ENCODE measurements around the gene LRP1B. TPM values are rescaled to one million over a fixed set of nuclear protein-coding genes. Genes with fewer than 3 reads are reported as not detected.

Gene LRP1B
- total RNA-seq, 2 experiments from 2014 or later = not detected

DNA sequence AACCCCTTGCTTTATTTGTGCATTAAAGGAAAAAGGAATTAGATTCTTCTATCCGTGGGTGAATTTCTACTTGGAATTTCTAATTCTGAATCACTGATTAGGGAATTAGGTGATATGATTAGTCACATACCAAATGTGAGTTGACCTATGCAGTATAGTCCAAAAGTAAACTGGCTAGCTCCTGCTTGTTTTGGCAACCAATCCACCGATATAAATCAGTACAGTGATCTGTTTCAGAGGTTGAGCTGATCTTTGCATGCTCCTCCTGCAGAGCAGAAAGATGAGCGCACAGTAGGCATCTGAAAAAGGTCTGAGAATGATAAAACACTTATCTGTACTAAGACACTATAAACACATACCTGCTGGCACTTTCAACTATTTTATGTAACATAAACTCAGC lies 86.6 kb downstream of the LRP1B start:
- ChIA-PET POLR2A (no interaction called here), CTCF (no interaction called here)

DNA sequence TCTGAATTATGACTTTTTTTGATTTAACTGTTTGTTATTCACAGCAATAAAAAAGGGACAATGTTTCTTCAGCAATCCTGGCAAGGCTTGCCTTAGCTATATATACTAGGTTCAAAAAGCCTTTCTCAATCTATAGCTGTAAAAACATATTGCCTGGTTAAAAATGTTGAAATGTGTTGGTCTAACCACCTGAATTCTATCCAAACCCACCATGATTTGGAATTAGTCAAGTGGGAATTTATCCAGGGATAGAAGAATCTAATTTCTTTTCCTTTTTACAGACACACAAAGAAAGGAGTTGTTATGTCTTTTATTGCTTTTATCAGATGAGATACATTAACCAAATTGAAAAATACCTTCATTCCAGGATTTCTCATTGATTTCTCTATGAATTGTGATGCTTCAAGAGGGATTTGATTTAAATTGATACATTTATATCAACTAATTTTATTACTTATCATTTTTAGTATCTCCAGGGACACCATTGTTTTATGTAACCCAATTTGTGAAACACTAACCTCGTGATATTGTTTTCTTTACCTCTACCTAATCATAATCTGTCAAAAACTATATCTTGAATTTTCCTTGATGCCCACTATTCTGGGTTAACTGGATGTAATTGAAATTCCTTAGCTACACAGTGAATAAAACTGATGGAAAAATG lies 88.1 kb downstream of the LRP1B start:
- POLR2A ChIA-PET = no interaction called here
- CTCF ChIA-PET = no interaction called here

DNA sequence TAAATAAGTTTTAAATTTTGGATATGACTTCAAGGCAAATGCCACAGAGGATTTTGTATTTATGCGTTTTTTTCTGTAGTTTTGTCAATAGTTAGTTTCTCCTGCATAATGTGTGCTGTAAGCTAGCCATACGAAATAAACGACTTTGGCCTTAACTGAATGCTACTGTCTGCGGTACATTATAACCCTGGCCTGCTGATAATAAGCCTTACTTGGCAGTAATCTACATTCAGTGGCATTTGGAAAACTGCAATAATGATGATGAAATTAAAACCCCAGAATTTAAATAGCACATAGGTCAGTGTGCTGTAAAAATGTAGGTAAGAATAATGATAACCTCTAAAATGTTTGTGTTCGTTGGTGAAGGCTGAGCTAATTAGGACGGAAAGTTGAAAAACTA lies 88.8 kb downstream of the LRP1B start:
- ChIA-PET POLR2A (no interaction called here), CTCF (no interaction called here)

DNA sequence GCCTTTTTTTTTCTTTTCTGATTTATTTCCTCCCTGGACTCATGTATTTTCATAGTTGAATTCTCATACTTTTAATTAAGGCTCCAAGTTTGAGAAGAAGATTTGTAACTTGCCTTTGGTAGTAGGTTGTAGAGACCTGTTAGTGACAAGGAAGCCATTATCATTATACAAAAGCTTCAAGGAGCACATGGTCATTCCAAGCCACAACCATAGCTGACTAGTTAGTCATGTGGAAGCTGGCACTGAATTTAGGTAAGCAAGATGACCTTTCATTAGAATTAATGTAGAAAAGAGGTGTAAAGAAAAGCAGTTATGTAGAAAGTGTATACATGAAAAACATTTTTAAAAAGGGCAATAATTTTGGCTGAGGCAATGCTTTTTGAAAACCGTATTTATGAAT lies 89.7 kb downstream of the LRP1B start:
- ChIA-PET POLR2A (no interaction called here), CTCF (no interaction called here)

DNA sequence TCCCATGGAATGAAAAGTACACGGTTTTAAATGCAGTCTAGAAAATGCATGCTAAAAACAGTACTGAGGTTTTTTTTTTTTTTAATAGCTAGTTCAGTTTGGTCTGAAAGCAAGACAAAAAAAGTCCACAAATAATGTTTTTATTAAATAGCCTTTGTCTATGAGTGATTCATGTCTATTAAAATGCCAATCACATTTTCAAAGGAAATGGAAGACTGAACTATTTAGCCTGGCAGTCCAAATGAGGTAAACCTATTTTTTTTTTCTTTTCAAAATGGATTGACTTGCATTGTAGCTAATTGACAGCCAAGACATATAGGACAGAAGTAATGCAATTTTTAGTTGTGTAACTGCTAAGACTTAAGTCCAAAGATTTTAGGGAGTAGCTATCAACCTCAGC lies 90.3 kb downstream of the LRP1B start:
- ChIA-PET CTCF (no interaction called here), POLR2A (no interaction called here)

DNA sequence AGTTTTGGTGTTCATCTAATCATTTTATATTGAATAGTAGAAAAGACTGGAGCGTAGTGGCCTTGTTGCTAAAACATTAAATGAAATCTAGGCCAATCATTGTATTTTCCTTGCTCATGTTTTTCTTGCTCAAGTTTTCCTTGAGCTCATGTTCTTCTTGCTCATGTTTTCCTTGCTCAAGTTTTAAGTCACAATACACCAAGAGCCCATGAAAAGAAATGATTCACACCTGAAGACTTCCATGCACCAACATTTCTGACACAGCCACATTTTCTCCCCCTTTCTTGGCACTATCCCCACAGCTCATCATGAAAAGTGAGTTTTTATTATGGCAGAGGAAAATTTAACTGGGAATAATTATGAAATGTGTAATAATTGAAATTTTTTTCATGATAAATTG lies 92.0 kb downstream of the LRP1B start:
- CTCF ChIA-PET = no interaction called here

DNA sequence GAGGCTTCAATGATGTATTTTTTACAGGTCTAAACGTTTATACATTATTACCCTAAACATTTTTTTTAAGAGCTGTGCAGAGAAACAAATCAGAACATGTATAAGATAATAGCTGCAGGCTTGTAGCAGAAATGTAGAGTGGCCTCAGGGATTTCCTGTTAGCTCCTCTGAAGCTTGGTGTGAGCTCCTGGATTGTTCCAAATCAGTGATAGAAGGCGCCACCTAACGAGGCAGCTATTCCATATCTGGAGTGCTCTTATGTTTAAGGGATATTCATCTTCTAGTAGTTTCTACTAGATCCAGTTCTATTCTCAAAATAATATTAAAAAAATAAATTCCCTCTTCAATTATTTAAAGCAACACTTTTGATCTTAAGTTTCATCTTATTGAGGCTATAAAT lies 93.1 kb downstream of the LRP1B start:
- CTCF ChIA-PET = no interaction called here
- POLR2A ChIA-PET = no interaction called here

More for the DNA sequence above, 92.0 kb downstream of the LRP1B start:
- POLR2A ChIA-PET = no interaction called here

DNA sequence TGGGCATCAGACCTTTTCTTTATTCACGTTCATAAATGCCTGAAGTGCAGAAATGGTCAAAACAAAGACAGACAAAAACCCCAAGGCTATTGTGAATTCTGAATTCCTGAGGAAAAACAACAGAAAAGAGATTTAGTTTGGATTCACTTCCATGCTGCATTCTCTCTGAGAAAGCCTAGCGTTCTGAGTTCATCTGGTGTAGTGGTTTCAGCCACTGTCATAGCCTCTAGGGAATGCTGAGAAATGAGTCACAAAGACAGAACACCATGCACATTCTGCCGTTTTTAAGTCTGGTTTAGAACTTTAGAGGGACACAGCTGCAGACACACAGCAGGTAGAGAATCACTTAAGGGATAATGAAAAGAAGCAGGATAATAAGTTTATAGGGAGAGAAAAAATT lies 93.8 kb downstream of the LRP1B start:
- ChIA-PET POLR2A (no interaction called here), CTCF (no interaction called here)

DNA sequence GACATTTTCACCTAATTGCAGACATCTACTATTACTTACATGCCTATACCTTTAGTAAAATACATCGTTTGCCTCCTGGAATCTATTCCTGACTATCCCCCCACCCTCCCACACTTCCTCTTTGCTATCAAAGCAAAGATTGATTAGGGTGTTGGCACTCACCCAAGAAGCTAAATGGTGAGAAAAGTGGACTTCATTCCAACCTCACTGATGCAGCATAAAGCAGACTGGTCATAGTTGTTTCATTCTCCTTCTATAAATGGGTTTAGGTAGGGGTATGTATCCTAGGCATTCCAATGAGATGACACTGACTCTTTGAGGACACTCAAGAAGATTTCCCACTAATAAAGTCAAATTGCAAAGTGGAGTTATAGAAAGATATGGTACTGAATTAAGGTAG lies 97.4 kb downstream of the LRP1B start:
- ChIA-PET POLR2A (no interaction called here), CTCF (no interaction called here)

DNA sequence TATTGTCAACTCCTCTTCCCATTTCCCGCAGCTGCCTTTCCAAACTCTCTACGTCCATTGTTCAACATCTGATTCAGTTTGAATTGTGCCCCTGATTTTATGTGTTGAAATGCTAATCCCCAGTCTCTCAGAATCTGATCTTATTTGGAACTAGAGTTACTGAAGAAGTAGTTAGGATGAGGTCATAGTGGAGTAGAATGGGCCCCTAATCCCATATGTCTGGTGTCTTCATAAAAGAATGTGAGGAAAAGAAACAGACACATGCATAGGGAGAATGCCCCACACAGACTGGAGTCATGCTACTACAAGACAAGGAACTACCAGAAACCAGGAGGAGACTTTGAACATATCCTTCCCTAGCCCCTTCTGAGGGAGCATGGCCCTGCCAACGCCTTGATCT lies 99.2 kb downstream of the LRP1B start:
- ChIA-PET CTCF (no interaction called here), POLR2A (no interaction called here)

DNA sequence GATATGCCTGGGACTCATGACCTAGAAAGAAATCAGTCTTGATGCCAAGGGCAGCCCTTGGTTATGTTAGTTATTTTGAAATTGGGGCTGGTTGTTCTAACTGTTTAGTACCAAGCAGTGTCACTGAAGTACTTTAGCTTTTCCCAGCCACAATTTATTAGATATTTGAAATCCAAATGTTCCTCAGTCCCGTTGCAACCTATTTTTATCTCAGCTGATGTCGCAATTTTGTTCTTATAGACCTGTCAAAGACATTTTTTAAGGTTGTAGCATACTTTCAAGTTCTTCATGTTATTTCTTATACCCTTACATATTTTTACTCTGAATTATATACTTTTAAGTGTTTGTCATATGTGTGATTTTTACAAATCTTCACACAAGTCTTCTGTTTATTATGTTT lies 100.1 kb downstream of the LRP1B start:
- ChIA-PET POLR2A (no interaction called here), CTCF (no interaction called here)

DNA sequence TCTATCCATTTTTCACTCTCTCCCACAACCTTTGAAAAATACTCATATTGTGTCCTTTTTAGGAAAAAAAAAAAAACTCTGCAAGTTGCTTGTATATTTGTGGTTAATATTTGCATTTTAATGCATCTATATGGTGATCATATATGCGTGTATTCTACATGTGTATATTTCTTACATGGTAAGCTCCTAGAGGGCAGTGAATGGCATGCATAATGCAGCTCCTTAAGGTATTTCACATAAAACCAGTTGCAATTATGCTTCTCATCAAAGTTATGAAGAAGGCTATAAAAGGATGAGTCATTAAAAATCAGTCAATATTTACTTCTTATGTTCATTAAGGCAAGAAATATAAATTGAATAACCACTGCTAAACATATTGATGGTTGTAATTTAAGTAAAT lies 100.8 kb downstream of the LRP1B start:
- ChIA-PET POLR2A (no interaction called here), CTCF (no interaction called here)

DNA sequence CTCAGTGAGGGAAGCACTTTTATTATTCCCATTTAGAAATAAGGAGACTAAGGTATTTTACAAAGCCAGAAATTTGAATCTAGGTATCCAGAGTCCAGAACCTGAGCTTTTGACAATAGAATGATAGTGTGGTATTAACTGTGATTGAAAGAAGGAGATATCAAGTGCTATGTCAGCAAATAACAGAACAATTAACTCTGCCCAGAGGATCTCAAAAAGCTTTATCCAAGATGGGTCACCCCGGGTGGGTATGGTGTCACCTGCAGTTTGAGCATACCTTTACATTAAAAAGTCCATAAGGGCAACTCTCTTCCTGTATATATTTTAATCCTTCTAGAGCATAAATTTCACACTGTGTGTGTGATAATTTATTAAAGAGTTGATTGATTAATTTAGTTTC lies 105.4 kb downstream of the LRP1B start:
- ChIA-PET POLR2A (no interaction called here), CTCF (no interaction called here)

DNA sequence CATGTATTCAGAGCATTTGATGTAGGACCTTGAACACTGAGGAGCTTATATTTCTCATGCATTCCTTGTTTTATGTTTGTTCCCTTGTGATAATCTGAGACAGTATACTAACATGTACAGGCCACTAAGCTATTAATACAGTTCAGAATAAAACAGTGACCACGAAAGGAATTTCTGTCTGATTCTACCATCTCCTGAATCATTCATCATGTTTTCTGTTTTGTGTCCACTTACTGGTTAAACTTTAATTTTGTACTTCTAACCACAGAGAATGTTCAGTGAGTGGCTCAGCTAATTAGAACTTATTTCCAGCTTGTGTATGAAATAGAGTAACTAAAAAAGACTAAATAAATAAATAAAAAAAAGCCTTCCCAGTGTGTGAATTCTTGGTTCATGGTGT lies 110.4 kb downstream of the LRP1B start:
- POLR2A ChIA-PET = no interaction called here
- CTCF ChIA-PET = no interaction called here

DNA sequence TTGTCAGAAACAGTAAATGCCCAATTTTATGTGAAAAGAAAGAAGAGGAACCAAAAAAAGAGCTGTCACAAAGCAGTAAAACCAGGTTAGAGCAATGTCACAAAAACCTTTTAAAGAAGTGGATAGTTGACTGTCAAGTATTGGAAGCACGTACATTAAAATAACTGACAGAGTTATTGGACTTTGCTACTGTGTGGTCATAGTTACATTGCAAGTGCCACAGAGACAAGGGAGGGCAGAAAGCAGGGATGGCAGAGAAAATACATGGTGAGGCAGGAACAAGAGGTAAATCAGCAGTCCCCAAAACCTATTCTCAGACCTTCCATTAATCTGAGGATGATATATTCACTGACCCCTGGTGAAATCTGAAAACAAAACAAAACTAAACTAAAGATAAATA lies 116.3 kb downstream of the LRP1B start:
- CTCF ChIA-PET = no interaction called here
- POLR2A ChIA-PET = no interaction called here

DNA sequence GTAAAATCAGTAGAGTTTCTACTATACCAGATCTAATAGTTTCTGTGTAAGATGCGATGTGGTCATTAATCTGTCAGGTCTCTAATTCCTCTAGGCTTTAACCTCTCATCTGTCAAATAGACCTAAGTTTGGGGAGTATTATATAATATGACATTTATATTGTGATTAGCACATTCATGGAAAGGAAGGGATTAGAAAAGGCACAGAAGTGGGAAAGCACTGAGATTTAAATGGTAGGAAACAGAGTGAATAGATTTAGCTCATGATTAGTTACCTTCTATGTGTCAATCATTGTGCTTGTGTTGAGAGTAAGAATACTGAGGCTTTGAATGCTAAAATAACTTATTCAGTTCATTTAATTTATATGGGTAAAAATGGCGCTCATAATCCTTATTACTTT lies 118.0 kb downstream of the LRP1B start:
- ChIA-PET CTCF (no interaction called here), POLR2A (no interaction called here)

DNA sequence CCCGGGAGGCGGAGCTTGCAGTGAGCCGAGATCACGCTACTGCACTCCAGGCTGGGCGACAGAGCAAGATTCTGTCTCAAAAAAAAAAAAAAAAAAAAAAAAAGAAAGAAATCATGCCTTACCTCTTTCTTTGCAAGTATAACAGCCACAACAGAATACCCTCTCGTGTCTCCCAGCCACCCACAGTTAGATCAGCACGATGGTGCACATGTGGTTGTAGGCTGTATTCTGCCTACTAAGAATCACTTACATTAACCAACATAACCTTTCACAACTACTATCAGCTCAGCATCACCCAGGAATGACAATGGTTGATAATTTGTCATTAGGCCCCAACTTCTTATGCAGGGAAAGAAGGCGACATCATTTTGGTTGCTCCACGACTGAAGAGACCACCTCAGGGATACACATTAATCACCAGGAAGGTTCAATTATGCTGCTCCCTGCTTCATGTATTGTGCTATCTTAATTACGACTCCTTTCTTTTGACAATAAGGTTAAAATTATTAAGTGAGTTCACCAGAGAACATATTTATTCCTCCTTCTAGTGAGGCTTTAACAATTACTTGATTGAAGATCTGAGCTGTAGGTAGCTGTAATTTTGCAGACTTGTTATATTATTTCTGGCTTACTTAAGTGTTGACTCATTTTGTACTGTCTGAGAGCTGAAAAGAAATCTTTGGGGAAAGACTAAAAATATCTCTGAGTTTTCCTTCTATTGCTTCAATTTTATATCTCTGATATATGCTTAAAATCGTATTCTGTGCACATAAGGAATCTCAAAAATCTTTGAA lies 120.1 kb downstream of the LRP1B start:
- ChIA-PET POLR2A (no interaction called here), CTCF (no interaction called here)

DNA sequence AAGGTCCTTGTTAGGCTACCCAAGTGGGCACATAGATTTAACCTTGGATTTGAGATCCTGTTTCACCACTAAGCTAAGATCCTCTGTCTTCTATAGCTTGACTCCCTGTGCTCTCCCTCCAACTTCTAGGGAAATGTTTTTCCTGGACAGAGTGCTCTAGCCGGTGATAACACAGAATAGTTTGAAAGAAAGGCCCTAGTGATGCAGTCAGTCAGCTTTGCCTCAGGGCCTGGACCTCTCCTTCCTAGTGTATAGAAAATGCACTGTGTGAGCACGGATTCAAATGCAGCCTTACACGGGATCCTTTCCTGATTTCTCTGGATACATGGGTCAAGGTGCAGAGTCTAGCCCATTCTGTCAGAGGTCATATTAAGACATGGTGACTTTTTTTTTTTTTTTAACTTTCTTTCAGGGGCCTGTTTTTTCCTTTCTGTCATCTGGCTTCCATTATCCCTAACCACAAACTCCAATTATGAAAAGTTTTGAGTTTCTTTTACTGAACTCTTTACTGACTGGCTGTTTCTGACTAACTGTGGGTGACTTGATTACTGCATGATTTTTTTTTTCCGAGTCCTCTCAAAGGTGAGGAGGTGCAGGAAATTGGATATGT lies 122.6 kb downstream of the LRP1B start:
- ChIA-PET CTCF (no interaction called here), POLR2A (no interaction called here)

DNA sequence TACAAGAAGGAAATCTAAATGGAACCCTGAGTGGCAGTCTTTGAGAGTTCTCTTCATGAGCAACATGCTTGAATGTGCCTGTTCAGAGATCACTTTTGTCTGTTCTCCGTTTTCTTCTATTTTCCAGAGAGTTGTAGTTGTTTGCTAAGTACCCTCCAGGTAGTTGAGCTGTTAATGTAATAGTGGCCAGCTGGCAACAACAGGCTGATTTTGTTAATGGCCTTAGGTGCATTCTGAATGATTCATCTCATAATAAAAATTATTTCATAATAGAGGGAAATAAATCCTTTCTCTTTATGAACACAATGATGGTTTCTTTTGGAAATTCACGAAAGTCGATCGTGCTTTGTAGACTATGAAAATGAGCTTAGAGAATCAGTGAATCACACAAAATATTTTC lies 136.8 kb downstream of the LRP1B start:
- POLR2A ChIA-PET = no interaction called here
- CTCF ChIA-PET = no interaction called here

DNA sequence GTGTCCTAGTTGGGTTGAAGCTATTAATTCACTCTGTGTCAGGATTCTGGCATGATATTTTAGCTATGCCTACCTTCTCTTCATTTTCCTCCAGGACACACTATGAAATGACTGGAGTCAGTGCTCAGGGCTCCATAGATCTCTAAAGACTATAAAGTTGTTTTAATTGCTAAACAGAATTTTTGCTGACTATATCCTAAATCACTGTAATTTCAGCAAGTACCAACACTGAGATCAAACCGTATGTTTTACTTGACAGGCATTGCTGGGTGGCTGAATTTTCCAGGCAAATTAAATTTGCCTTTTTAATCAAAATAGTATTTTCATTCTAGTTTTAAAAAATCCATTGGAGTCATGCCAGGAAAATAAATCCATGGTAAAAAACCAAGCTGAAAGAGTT lies 138.1 kb downstream of the LRP1B start:
- ChIA-PET CTCF (no interaction called here), POLR2A (no interaction called here)

DNA sequence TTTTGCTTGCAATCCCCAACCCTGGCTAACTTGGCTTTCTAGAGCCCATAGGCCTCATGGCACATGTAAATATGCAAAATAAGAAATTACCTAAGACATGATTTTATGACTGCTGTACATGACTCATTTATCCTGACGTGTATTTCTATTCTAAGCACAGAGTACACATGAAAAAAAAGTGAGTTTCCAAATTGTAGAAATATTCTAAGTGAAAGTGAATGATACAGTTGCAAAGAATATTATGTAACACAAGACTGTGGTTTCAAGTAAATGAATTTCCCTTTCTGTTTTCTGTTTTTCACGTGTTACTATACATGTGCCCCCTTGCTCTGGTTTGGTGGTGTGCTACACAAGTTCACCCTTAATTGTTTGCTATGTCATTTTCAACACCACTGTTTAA lies 162.4 kb downstream of the LRP1B start:
- ChIA-PET POLR2A (no interaction called here), CTCF (no interaction called here)

DNA sequence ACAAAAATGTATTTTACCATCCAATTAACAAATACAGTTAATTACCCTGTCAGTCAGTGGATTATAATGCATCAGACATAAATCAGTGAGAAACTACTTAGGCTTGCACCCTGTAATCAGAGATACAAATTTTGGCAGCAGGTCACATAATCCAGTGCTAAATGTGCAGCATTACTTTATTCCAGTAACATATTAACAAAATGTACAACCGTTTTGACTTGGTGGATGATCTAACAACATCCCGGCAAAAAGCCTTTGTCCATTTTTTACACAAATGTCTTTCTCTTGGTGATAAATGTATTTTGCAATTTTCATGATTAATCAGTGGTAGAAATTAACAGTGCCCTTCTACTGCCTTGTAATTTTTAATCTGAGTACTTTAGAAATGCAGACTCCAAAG lies 162.8 kb downstream of the LRP1B start:
- CTCF ChIA-PET = no interaction called here
- POLR2A ChIA-PET = no interaction called here
